ENCODE results near the gene NRCAM.

NRCAM gene

DNA sequence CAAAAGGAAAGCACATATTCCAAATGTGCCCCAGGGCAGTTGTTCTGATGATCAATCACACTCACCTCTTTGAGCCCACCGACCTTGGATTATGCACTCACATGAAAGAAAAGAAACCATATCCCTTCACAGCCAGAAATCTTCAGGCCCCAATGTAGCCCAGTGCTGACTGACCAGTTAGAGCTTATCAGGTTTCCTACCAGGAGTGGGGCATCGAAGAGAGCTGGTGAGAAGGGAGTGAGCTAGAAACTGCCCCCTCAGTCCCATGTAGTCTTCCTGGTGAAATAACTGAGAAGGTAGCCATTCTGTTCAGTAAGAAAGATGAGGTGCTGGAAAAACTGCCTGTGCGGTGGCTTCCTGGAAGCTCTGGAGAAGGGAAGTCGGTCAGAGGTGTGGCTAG is 32.2 kb downstream of the NRCAM start:
- DNase-seq (ENCODE audit: low spot score): no peak

GRCh38 chr7:108423089-108423989 is 32.9 kb downstream of the NRCAM start:
- DNase-seq (ENCODE audit: low spot score): no peak

DNA sequence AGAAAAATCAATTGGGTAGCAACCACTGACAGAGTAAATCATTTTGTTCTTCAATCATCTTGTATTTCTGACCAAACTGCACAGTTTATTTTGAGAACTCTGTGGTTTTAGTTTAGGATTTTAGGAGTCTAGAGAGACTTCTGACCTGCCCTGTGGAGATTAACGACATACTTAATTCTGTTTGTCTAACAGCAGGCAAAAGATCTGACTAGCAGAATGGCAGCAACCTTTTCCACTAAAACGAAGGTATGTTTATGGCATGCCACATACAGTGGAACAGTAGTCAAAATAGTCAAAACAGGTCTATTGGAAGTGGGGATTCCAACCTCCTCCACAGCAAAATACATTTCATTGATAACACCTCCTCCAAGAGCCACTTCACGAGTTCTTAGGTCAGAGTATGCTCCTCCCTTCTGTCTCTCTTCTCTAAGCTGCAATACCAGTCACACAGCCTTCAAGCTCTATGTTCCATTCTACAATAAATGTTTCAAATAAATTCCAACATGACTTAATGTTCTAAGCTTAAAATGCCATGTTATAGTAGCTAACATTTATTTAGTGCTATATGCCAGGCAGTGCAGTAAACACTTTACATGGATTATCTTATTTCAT is 34.4 kb downstream of the NRCAM start:
- no peak for DNase-seq (ENCODE audit: low spot score)

DNA sequence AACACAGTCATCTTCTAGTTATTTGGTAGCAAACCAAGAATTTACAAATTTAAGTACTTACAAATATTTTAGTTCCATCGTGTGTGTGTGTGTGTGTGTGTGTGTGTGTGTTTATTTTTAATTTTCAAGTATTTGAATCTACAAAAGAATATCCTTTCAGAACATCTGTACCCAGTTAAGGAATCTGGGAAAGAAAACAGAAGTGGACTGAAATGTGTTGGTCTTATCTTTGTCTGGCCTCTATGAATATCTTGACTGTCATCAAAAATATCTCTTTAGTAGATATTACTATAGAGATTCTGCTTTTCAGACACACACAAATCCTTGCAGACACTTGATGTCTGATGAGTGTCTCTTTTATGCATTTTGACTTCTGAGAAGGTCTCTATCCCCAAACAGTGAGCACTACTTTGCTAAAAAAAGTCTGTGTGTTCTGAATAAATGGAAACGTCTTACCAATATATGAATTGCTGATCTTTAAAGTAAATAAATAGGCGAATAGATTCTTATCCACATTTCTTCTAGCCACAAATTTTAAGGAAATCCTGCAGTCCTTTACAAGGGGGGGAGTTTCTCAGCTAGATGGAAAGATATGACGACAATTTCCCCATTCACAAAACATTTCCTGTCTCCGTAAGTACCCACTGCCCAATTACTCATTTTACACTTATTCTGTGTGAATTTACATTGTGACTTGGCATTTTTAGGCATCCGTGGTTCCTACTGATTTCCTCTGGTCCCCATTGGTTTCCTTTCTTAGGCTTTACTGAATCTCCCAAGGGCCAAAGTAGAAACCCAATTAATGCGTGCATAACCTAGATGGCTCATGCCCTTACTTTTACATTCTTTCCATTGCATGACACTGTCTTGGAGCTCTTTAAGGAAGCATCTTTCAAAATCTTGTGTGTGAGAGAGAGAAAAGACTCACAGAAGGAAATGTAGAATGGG is 36.0 kb downstream of the NRCAM start:
- no peak for DNase-seq (ENCODE audit: low spot score)

GRCh38 chr7:108418946-108419345 is 37.3 kb downstream of the NRCAM start:
- DNase-seq (ENCODE audit: low spot score): no peak

DNA sequence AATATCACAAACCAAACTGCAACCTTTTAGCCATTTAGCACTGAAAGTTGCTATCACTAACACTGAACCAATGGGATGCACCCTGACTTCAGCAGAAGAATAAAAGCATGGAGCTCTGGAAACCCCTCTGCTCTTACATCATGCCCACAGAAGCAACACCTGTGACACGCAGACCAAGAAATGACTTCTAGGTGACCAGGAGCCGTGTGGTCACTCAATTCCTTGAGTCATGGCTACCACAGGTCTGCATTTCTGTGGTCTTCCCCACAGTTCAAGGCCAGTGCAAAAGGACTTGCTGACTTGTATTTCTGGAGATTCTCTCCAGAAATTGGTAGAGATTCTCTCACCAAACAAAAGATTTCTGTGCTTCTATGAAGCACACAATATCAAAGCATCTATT is 38.3 kb downstream of the NRCAM start:
- no peak for DNase-seq (ENCODE audit: low spot score)

DNA sequence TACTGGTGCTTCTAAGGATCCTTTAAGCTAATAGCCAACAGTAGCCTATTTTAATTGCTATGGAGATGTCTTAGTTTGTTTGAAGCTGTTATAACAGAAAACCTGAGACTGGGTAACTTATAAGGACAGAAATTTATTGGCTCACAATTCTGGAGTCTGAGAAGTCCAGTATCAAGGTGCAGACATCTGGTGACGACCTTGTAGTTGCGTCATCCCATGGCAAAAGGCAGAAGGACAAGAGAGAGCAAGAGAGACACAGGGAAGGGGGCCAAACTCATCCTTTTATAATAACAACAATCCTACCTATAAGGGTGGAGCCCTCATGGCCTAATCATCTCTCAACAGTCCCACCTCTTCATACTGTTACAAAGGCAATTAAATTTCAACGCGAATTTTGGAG is 39.1 kb downstream of the NRCAM start:
- no peak for DNase-seq (ENCODE audit: low spot score)

DNA sequence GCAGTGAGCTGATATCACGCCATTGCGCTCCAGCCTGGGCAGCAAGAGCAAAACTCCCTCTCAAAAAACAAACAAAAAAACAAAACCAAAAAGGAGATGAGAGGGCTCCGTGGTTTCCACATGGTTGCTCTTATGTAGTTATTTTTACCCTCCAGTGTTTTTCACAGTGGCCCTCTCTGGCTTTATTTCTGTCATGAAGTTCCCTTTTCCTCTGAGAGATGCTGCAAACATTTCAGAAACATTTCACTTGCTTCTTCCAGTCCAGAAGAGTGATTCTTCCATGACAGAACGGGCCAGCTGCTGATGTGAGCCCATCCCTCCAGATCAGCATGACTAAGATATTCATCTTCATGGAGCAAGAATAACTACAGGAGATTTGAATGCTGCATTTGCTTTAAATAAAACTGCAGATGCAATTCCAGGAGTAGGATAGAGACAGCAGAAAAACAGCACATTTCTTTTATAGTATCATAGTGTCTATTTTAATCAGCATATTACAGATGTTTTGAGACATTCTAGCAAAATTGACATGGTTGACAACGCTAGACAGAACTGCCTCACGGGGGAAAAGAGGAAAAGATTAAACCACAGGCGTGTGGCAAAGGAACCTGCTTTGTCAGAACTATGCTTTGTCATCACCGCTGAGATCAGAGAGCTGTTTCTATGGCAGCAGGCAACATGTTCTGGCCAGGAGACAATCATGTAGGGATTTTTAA is 40.3 kb downstream of the NRCAM start:
- DNase-seq (ENCODE audit: low spot score): no peak

DNA sequence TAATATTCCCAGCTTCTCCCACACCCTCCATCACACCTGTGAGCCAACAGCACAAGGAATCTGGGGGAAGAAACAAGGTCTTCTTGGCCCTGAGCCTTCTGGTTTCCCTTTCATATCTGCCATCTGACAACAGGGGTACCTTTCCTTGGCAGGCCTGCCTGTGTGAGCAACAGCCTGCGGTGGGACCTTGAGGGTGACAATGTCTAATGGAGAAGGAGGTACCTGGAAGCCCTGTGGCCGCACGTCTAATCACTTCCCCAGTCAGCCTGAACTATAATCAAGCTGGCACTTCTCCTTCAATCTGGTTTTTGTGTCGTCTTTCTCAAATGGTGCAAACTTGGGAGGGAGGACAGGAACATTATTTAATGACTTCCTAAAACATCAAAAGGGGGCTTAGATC is 41.2 kb downstream of the NRCAM start:
- no peak for DNase-seq (ENCODE audit: low spot score)

GRCh38 chr7:108413782-108414492 is 42.3 kb downstream of the NRCAM start:
- DNase-seq (ENCODE audit: low spot score): peak; percentile 56

GRCh38 chr7:108413337-108413736 is 42.9 kb downstream of the NRCAM start:
- DNase-seq (ENCODE audit: low spot score): no peak

- DNase-seq (ENCODE audit: low spot score): no peak
Observed at GRCh38 chr7:108409146-108409545, 47.1 kb downstream of the NRCAM start.

GRCh38 chr7:108408296-108408991 is 47.8 kb downstream of the NRCAM start:
- no peak for DNase-seq (ENCODE audit: low spot score)

GRCh38 chr7:108407676-108408075 is 48.6 kb downstream of the NRCAM start:
- no peak for DNase-seq (ENCODE audit: low spot score)

GRCh38 chr7:108406222-108406890 is 49.9 kb downstream of the NRCAM start:
- no peak for DNase-seq (ENCODE audit: low spot score)

DNA sequence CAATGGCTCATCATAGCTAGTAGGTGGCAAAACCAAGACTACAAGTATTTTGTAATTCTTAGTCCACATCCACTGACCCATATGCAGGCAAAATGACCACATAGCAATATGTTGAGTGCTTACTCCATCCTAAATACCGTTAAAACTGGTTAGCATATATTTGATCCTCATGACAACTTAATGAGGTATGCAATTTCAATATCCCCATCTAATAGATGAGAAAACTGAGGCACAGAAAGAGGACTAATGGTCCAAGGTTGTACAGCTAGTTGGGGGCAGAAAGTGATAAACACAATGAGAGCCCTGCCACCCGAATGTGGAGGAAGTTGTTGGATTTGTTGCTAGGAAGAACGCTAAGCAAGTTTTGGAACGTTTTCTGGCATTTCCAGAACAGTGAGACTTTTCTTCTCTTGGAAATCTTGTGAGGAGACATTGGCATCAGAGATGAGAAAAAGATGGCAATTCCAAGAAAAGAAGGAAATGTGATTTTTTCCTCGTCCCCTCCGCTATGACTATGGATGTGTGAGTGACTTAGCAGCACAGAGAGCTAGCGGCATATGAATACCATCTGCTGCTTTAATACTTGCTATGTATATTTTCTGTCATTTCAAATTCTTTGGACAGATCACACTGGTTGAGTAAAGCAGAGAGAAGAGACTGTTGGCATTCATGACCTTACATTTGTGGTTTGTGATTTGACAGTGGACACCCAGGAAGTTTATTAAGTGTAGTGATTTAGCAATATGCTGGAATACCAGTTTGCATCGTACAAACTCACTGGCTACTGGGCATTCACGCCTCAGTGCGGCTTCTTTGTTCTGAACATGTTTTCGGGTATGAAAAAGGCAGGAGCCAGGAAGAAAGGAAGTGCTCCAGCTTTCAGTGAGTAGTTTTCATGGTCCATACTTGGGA is 51.5 kb downstream of the NRCAM start:
- no peak for DNase-seq (ENCODE audit: low spot score)

- DNase-seq (ENCODE audit: low spot score): no peak
Observed at GRCh38 chr7:108403597-108404217, 52.5 kb downstream of the NRCAM start.

DNA sequence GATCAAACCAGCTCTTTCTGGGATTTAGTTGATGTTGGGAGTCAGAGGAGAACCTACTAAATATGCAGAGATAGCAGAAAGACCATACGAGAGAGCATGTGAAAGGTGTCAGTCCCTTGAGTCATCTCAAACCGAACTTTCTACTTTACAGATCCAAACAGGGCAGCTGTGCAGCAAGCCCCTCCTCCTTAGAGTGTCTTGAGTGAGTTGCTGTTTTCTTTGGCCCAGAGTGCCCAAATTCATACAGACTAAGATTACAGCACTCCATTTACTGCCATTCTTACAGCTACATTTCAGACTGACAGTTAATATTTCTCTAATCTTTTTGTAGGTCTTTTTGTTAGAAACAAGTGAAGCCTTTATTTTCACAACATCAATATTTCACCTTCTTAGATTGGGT is 53.4 kb downstream of the NRCAM start:
- DNase-seq (ENCODE audit: low spot score): no peak
